CD4-positive, alpha-beta T cell treated with Interleukin-17A for 4 hours (primary cell): Measurements from ENCODE around the gene RBM18.

Source experiments
- DNase-seq: peaks from one replicate; pipeline ENCODE4 v3.0.0-alpha.2; 2020; ENCODE audit warnings: mixed read lengths

RBM18 gene

DNA sequence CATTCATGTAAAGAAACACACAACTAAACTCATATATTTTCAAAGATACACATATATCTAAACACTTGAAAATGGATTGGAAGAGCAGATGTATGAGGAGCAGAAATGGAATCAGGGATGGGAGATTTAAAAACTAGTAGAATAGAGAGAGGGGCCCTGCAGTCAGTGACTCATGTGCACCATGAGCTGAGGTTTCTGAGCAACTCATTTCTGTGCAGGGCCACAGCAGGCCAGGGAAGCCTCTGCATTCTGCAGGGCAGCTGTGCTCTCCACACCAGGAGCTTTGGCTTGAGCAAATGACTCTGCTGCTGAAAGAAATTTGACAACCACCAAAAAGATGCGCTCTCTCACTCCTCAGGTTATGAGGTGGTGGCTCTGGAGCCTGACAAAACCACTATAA, 63.0 kb downstream of the RBM18 start:
- DNase-seq: no peak

DNA sequence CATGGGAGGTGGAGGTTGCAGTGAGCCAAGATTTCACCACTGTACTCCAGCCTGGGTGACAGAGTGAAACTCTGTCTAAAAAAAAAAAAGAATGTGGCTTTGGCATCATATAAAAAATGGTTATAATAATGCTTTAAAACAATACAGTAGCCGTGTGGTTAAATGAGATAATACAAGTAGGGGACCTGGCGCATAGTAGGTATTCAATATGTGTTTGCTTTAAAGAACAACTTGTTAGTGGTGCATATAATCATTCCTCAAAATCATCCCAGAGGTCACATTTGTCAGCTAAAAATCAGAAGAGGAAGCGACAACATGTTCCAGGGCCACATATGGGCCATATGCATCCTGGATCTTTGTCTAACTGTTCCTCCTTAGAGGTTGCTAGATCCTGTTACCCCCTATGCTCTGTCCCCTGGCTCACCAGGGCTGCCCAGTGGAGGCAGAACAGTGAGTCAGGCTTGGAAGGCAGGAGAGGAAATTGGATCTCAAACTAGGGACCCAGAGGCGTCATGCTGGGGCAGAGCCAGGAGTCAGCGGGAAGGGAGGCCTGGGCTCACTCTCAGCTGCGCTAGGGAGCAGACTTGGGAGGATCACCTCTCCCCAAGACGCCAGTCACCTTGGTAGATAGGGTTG, 63.6 kb downstream of the RBM18 start:
- no peak for DNase-seq

DNA sequence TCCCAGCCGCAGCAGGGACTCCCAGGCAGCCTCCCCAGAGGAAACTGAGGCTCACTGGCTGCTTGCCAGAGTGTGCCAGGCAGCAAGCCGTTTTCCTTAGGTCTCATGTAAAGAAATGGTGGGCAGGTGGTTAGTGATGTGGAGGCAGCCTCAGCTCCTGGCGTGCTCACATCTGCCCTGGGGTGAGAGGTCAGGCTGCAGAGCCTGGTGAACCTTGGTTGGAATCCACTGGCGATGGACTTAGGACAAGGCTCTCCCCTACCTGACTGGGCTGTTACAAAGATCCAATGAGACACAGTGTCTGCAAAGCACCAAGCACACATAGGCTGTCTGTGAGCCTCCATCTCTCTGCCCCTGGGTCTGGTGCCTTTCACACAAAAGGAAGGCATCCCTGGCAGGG, 66.8 kb downstream of the RBM18 start:
- DNase-seq: no peak

DNA sequence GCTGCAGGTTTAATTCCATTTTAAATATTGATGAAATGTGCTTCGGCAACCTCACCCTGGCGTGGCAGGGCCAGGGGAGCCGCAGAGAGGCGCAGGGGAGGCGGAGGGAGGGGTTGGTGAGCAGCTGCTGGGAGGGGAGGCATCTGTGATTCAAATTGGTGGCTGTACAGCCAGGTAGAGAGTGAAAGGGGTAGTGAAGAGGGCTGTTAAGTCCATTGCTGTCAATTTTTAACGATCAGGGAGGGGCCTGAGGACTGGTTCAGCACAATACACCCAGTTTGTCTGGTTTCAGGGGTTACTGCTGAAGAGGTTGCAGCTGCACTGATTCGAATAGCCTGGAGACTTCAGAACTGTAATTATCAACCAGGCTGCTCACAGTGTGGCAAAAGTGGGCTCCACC, 67.2 kb downstream of the RBM18 start:
- no peak for DNase-seq

DNA sequence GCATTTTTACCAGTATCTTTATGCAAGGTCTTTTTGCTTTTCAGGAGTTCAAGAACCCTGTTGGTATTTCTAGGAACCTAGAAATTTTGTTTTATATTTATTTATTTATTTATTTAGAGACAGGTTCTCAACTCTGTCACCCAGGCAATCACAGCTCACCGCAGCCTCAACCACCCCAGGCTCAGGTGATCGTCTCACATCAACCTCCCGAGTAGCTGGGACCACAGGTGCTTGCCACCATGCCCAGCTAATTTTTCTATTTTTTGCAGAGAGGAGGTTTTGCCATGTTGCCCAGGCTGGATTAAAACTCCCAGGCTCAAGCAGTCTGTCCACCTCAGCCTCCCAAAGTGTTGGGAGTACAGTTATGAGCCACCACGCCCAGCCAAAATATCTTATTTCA, 68.8 kb downstream of the RBM18 start:
- DNase-seq: no peak

DNA sequence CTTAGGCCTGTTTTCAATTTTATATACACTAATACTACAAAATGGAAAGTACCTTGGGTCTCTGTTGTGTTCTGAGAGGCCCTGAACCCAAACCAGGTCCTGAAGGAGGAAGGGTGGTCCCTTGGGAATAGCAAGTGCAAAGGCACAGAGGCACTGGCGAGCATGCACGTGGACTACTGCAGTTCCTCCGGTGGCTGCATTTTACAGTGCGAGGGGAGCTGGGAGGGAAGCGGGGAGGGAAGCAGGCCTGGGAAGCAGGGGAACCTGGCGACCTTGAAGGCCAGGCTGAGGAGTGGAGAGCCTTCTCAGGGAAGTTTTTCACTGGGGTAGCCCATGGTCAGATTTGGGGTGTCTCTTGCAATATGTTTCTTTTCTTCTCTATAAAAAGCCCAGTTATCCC, 71.0 kb downstream of the RBM18 start:
- no peak for DNase-seq

DNA sequence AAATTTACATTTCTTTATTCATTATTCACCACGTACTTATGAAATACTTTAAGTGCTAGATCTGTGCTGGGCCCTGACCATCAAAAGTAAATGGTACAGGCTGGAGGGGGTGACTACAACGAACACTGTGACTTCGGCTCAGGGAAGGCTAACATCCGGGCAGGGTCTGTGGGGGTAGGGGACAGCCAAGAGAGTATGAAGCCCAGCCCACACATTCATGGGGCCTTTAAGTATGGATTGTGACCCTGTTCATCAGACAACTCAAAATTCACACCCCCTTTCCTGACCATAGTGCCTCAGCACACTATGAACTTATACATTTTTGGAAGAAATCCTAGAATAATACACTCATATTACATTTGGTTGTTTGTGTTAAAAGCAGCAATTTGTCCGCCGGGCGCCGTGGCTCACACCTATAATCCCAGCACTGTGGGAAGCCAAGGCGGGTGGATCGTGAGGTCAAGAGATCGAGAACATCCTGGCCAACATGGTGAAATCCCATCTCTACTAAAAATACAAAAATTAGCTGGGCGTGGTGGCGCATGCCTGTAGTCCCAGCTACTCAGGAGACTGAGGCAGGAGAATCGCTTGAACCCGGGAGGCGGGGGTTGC, 71.6 kb downstream of the RBM18 start:
- no peak for DNase-seq

DNA sequence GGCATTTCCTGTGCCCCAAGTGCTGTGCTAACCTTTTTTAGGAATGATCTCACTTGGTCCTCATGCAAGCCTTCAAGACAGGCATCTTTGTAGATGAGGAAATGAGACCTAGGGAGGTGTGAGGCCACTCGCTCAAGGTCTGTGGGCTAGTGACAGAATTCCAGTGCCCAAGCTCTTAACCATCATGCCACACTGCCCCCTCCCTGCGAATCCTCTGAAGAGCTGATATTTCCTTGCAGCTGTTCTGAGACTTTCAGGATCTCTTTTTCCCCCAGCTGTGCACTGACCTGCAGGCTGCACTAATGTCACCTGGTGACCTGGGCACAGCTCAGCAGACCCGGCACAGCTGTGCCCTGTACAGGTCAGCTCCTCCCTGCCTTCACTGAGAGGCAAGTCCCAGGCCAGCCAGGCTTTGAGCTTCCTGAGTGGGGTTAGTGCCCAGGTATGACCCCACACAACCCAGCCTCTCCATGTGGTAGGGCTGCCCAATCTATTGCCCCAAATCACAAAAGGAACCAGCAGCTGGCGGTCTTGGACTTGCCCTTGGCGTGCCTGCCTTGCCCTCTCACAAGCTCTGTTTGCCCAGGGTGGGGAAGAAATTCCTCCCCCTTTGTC, 72.3 kb downstream of the RBM18 start:
- no peak for DNase-seq

DNA sequence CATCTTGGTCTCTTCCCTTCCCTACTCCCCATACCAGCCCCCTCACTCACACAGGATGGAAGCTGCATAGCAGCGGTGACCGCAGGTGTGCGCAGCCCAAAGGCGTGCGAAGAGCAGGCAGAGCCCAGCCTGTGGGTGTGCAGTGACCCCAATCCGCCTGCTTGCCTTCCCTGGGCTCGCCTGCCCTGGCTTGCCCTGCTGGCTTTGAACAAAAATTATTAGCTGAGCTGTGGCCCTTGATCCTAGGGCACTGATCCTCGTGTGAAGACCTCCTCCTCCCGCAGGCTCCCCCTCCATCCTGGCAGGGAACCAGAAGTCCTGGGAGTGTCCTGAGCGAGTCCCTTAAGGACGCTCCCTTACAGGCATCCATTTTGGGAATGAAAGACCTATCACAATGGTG, 73.1 kb downstream of the RBM18 start:
- no peak for DNase-seq

DNA sequence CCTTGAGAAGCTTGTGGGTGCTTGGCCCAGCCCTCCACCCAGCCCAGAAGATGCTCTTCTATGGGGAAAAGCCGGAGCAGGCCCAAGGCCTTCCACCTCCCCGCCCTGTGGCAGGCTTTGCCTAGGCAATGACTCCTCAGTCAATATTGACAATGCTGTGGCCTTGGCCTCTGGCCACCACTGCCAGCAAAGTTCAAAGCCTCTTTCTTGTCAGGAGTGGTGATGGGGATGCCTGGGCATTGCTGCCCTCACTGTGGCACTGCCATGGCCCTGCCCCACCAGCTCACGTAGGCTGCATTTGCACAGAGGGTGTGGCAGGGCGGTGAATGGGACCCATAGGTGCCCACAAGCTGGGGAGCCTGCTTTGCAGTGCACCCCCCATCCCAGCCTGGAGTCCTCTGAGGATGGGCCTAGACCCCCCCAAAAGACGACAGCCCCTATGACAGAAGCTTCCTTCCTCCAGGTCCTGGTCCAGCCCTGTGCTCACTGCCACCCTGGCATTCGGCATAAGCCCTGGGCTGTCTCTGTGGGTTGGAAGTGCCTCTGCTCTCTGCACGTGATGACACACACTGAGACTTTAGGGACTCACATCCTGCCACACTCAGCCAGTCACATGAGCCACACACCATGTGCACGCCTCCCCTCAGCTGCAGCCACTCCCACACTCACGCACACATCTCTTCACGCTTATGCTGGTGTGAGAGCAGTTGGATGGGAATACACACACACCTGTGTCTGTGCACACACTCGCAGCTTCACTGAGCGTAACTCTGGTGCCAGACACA, 73.9 kb downstream of the RBM18 start:
- no peak for DNase-seq

DNA sequence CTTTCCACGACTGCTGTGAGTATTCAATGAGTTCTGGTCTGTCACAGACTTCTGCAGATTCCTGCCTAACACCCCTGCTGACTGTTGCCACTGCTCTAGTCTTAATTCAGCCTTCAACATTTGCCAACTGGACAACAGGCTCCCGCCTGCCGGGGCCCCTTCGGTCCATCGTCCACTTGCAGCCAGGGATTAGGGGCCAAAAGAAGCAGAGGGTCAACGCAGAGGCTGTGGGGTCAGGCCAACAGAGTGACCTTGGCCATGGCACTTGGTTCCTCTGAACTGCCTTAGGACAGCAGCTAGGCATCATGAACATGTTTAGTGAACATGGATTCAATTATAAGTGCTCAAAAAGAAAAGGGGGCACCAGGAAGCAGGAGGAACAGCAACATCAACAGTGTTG, 76.3 kb downstream of the RBM18 start:
- DNase-seq: no peak
